Activated effector memory CD4-positive, alpha-beta T cell treated with Interleukin-2 at 50 U/mL for 16 hours (primary cell): Measurements from ENCODE around the gene CELA2A.
"Not testable (repeated sequence)": the region's sequence is repeated elsewhere in the genome, so short reads cannot be mapped to it uniquely, and the experiment has no call there.

Source experiments
- DNase-seq: peaks from one replicate; pipeline ENCODE4 v3.0.0-alpha.2; 2020

CELA2A gene

GRCh38 chr1:15445390-15446122, 11.0 kb upstream of the CELA2A start:
- no peak for DNase-seq

DNA sequence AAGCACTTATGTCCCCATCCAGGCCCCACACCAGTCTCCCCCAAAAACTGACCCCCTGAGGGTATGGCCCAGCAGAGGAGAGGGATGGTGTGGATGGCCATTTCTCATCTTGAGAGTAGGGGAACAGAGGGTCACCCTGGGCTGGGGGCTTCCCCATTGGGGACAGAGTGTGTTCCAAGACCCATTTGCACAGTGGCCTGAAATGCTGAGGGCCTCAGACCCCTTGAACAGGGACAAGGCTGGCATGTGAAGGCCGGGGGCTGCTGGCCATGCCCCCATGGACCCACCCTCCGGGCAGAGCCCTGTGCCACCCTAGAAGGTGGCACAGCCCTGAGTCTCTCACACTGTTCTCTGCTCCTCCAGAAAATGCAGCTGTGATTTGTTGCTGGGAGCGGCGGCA, 10.3 kb upstream of the CELA2A start:
- no peak for DNase-seq

GRCh38 chr1:15448877-15449462, 7.6 kb upstream of the CELA2A start:
- no peak for DNase-seq

GRCh38 chr1:15449567-15449966, 7.0 kb upstream of the CELA2A start:
- DNase-seq, result no peak

- DNase-seq, result no peak
These were observed 5.4 kb upstream of the CELA2A start for GRCh38 chr1:15451014-15451722.

DNA sequence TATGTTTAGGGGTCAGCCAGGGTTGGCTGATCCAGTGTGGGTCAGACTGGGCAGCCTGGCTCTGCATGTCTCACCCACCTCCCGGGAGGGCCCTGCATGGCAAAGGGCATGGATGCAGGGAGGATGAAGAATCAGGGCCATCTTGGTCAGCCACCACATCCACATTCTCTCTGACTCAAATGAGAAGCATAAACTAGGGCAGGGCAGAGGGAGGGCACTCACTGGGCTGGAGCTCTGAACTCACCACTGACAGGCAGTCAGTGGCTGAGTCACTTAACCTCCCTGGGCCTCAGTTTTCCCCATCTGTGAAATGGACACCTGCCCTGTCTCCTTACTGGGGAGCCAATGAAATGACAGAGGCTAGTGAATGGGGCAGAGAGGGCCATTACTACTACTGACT, 4.3 kb upstream of the CELA2A start:
- no peak for DNase-seq

- no peak for DNase-seq
These were observed 3.5 kb upstream of the CELA2A start for GRCh38 chr1:15452866-15453571.

GRCh38 chr1:15453734-15454133, 2.8 kb upstream of the CELA2A start:
- DNase-seq, result no peak

- no peak for DNase-seq
These were observed 2.3 kb upstream of the CELA2A start for GRCh38 chr1:15454256-15454655.

GRCh38 chr1:15455522-15455921, 1.0 kb upstream of the CELA2A start:
- no peak for DNase-seq

- DNase-seq, result no peak
These were observed 1.1 kb downstream of the CELA2A start for GRCh38 chr1:15457585-15457984.

GRCh38 chr1:15458388-15458787, 1.9 kb downstream of the CELA2A start:
- DNase-seq, result not testable (repeated sequence)

DNA sequence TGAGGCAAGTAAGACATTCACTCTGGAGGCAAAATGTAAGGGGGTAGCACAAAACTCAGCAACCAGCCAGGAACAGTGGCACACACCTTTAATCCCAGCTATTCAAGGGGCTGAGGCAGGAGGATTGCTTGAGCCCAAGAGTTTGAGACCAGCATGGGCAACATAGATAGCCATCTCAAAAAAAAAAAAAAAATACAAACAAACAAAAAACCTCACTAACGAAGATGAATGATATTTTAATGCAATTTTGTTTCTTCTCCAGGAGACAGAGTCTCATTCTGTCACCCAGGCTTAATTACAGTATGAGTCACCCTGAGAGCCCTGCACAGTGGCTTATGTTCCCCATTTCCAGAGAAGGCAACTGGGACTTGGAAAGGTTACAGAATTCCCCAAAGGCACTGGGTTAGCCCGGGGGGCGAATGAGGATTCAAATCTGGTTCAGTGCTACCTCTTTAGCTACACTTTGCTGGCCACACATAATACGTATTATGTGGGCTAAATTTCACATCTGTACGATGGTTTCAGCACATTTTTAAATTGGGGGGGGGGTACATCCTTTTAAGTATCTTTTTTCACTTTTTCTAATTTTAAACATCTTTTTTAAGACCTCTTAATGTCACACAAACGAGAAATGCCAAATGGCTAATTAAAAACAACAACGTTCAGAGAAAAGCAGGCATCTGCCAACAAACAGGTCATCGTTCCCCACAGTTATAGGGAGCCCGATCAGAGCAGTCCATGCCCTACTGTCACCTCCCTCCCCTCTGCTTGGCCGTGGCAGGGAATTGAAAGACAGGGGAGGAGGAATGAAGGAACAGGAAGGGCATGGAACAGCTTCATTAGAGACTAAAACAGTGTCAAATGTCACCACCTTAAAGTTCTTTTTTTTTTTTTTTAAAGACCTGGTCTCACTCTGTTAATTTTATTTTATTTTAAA, 3.5 kb downstream of the CELA2A start:
- no peak for DNase-seq

DNA sequence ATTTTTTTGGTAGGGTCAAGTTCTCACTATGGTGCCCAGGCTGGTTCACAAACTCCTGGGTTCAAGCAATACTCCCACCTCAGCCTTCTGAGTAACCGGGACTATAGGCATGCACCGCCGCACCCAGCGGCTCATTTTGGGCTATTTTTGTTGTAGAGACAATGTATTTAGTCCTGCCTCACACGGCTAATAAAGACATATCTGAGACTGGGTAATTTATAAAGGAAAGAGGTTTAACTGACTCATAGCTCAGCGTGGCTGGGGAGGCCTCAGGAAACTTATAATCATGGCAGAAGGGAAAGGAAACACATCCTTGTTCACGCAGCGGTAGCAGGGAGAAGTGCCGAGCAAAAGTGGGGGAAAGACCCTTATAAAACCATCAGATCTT, 4.2 kb downstream of the CELA2A start:
- no peak for DNase-seq

- DNase-seq, result not testable (repeated sequence)
These were observed 6.7 kb downstream of the CELA2A start for GRCh38 chr1:15463064-15463800.

DNA sequence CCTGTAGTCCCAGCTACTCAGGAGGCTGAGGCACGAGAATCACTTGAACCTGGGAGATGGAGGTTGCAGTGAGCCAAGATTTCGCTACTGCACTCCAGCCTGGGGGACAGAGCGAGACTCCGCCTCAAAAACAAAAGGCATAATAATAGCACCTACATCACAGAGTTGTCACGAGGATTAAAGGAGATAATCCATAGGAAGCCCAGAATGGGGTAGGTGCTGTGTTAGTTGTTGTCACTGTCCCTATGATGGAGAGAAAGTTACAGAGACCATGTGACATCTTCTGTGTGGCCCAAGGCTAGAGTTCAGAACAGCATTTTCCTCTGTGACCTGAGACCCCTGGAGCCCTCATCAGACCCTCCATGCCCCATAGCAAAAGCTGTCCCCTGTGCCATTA, 7.4 kb downstream of the CELA2A start:
- not testable (repeated sequence) for DNase-seq

DNA sequence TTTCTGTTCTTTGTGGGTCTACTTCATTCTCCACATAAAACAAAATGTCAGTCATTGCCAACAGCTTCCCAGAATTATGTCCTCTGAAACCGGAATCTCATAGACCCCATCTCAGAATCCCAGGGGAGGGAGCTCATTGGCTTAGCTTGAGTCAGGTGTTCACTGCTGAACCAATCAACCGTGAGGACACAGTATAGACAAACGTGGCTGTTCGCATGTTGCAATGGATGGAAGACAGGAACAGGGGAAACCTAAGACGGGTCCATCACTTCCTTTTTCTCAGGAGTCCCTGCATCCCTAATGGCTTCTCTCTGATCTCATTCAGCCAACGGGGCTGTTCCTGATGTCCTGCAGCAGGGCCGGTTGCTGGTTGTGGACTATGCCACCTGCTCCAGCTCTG, 9.1 kb downstream of the CELA2A start:
- no peak for DNase-seq

DNA sequence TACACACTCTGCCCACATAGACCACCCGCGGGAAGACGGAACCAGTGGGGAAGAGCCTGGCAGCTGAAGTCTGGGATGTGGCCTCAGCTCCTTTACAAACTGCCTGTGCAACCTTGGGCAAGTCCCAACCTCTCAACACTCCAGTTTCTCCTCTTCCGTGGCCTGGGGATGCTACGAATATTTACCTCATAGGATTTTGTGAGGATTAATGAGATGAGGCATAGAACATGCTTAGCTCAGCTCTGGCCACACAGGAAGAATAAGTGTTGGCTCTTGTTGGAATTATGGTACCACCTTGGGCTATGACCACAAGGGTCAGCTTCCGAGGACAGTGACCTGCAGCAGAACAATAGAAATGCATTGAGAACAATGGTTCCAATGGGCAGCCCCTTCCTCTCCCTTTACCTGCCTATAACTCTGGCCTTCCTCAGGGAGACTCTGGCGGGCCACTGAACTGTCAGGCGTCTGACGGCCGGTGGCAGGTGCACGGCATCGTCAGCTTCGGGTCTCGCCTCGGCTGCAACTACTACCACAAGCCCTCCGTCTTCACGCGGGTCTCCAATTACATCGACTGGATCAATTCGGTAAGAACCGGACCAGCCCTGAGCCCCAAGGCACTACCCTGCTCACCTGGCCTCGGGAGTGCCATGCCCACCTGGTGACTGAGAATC, 10.6 kb downstream of the CELA2A start:
- not testable (repeated sequence) for DNase-seq

DNA sequence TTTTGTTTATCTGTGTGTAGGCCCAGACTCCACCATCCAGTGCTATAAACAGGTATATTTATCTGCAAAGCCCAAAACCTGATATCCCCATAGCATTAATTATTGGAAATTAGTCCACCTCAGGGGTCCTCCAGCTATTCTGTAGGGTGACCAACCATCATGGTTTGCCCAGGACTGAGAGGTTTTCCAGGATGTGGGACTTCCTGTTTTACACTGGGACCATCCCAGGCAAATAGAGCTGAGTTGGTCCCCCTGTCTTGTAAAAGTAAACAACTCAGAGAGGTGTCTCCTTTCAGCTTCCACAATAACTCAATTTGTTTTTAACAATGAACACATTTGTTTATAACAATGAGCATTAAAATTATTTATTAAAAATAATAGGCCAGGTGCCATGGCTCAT, 11.6 kb downstream of the CELA2A start:
- no peak for DNase-seq

DNA sequence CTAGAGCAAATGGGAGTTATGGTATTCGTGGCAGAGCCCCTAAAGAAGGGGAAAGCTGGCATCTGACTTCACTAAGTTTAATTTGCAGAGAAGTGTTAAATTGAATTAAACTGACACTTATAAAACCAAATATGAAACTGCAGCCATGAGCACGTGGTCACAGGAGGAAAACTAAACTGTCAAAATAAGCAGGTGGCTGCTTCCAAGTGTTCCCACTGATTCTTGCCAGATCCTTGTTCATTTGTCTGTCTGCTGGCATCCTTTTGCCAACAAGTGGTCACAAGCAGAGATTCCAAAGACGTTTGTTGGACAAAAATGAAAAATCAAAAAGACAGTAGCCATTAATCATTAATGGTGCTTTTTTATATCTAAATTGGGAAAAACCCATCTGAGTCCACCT, 12.8 kb downstream of the CELA2A start:
- DNase-seq, result no peak

DNA sequence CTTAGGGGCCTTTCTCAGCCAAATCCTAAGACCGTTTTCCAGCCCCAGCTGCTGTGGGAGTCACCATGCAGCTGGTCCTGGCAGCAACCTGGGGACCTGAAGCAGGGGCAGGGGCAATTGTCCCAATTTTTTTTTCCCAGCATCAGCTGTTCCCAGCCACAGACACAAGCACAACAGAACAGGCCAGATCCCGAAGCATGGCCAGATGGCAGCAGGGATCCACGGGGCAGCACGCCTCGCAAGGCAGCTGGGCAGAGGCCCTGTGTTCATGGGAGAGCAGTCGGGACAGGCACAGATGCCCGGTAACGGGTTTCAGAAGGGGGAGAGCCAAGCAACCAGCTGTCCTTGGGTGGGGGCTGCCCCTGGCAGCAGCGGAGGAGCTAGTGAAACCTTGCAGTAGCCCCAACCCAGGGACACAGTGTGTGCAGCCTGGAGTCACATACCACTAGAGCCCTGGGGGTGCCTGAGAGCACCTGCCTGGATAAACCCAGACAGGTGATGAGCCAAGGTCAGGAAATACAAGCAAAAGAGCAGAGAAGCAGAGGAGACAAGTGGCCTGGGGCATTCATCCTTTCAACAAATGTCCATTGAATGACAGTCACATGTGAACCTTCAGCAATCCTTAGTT, 13.4 kb downstream of the CELA2A start:
- DNase-seq, result not testable (repeated sequence)
